GM12873 (cell line): Measurements from ENCODE around the gene SHMT2.

Source experiments
- TF ChIP-seq, protein P1 (sequence below): IDR thresholded peaks from 2 replicates; pipeline ENCODE4 v1.5.1; 2012; ENCODE audit warnings: low read depth, mild to moderate bottlenecking, moderate library complexity, low read length, control low read depth; ENCODE audit not compliant: insufficient read depth; ENCODE audit errors: missing control alignments

The SHMT2 gene

DNA sequence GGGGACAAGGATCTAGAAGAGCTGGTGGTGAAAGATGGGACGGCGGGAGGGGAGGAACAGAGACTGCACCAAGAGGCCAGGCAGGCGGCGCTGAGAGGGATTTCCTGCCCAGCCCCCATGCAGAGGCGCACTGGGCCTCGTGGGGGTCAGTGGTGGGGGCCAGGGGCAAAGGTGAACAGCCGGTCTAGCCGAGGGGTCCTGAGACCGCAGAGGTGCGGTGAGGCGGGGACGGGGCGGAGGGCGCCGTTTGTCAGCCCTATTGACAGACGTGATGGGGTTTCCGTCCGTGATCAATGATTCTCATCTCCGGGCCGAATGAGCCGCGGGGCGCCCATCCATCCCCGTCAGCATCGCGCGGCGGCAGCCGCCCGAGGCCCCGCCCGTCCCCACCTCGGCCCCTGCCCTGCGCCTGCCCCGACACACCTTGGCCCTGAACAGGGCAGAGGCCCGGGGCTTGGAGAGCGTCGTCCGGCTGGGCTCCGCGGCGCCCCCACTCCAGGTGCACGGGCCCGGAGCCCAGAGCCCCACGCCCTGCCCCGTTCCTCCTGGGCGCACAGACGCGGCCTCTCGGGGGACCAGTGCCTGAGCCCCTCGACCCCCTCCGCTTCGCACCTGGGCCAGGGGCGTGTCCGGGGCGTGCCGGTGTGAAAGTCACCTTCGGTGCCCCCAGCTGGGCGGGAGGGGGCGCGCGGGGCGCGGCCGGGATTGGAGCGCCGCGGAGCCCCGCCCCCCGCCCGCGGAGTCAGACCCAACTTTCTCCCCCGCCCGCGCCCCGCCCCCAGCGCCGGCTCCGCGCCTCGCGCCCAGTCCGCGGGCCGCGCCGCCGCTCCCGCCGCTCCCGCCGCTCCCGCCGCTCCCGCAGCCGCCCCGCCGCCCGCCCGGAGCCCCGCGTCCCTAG, 13.2 kb upstream of the SHMT2 start, which contains the start of gene NXPH4:
Gene NXPH4 (plus strand): TSS at position 781 of the 898 bp plus-strand sequence. CDS start 176 bp downstream, outside the sequence.
- TF ChIP-seq, protein P1, sequence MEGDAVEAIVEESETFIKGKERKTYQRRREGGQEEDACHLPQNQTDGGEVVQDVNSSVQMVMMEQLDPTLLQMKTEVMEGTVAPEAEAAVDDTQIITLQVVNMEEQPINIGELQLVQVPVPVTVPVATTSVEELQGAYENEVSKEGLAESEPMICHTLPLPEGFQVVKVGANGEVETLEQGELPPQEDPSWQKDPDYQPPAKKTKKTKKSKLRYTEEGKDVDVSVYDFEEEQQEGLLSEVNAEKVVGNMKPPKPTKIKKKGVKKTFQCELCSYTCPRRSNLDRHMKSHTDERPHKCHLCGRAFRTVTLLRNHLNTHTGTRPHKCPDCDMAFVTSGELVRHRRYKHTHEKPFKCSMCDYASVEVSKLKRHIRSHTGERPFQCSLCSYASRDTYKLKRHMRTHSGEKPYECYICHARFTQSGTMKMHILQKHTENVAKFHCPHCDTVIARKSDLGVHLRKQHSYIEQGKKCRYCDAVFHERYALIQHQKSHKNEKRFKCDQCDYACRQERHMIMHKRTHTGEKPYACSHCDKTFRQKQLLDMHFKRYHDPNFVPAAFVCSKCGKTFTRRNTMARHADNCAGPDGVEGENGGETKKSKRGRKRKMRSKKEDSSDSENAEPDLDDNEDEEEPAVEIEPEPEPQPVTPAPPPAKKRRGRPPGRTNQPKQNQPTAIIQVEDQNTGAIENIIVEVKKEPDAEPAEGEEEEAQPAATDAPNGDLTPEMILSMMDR, result no peak

DNA sequence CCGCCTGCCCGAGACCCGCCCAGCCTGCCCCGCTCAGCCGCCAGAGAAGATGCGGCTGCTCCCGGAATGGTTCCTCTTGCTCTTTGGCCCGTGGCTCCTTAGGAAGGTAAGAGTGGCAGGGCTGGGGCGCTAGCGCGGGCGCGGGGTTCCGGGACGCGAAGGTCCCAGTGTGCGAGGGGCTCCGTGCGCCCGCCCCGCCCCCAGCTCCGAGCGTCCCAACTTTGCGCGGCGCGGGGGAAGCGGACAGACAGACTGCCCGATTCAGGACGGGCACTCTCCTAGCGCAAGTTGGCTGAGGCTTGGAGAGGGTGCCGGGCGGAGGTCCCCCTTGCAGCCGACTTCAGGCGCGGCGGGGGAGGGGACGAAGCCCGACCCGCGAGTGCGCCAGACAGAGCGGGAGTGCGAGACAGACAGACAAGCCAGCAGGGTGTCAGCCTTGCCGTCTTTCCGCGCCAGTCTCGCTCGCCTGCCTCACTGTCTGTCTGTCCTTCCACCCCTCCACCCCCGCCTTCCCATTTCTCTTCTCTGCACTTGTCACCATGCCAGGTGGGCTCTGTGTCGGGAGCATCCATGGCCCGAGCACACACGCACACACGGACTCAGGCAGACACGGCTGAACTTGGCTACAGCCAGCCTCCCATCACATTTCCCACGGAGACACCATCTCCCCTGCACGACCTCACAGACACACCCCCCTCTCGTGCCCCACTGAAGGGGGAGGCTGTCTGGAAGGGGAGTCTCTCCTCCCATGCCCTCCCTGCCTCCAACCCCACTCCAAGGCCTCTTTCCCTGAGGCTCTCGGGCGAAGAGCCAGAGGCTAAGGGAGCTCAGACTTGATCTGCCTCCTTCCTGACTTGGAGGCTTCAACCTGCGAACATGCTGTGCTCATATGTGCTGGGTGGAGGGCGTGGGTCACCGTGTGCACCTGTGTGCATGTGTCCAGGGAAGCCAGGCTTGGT, 12.3 kb upstream of the SHMT2 start:
- TF ChIP-seq, protein P1, result no peak

DNA sequence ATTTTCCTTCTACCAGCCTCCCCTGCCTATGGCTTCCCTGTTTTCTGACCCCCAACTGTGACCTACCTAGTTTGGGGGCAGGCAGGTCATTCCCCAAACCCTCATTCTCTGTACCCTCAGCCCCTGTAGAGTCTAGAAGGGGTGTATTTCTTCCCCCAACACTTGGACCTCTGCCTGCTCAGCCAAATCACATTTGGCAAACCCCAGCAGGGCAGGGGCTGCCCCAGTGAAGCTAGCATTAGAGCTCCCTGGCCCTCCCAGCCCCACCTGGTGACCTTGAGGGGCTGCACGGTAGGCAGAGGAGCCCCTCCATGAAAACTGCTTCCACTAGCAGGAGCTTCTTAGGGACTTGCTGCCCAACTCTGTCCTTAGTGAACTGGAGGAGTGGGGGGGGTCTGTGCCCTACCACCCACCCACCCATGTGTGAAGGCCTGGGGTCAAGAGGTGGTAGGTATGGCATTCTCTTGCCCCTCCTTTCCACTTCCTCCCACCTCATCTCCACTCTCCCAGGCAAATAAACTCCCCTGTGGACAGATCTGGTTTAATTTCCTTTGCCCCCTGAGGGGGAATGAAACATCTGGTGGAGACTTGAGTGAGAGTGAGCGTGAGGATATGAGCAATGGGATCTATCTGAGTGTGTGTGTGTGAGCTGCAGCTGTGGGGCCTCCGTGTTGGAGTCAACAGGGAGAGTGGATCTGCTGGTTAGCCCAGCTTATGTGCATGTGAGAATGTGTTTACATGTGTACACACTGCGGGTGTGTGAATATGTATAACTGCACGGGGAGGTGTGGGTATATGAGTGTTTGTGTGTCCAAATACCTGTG, 11.3 kb upstream of the SHMT2 start:
- TF ChIP-seq, protein P1, result no peak

DNA sequence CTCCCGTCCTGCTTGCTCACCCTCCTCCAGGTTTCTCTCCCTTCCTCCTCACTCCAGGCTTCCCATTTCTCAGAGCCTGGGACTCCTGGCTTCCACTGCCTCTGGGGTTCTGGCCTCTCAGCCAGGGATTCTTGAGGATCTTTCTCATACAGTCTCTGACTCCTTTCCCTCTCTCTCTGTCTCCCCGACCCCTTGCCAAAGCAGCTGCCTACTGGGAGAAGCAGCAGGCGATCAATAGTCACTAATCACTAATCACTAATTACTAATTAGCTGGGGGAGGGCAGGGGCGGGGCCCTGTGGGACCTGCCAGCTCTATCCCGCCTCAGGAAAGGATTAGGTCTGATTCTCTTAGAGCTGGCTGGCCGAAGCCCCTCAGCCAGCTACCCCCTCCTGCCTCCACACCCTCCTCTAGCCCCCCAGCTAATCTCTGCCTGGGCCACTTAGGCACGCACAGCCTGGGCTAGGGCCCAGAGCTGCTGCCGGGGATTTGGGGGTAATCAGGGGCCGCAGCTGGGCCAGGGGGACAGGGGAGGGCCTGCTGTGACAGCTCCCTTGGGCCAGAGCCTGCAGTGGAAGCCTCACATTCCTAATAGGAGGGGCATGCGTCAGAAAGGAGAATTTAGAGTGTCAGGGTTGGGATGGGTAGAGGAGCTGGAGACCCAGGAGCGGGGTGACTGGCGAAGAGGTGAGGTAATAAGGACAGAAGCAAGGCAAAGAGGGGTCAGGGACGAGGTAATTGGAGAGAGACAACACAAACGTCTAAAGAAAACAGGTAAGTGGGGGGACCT, 10.1 kb upstream of the SHMT2 start:
- TF ChIP-seq, protein P1, result no peak

DNA sequence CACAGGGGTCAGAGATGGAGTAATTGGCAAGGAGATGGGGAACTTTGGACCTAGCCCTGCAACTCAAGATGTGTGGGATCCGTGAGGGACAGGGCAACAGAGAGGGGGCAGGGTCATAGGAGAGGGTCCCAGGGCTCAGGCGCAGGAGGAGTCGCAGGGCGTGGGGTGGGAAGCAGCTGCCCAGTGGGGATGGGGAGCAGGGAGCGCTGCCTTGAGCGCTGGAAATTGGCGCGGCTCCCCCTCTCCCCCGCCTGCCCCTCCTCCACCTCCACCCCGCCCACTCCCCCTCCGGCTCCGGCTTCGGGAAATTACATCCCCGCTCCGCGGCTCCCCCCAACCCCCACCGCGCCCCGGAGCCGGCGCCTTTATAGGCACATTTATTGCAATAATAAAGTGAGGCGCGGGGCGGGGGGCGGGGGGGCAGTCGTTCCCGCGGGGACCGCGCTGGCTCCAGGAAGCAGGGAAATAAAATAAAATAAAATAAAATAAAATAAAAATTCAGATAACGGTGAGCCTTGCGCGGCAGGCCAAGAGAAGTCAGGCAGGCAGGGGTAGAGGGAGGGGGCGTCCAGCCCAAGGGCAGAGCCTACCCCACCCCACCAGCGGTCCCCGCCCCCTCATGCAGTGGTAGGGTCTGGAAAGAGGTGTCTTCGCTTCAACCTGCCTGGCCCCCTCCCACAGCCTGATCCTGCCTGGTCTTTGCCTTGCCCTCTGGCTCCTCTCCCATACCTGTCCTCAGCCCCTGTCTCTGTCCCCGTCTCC, 9.3 kb upstream of the SHMT2 start:
- TF ChIP-seq, protein P1, result no peak

DNA sequence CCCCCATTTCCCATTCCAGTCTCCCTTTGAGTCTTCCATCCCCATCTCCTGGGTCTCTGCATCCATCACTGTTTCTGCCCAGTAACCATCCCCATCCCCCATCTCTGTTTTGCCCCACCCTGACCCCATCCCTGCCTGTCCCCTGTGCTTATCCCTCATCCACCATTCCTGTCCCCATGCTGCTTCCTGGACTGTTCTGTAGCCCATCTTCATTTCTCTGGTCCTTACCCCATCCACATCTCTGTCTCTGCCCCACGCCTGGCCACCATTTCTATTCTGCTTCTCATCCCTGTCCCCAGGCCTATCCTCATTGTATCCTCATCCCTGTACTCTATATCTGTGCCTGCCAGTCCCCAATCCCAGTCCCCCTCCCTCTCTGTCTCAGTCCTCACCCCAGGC, 8.7 kb upstream of the SHMT2 start:
- TF ChIP-seq, protein P1, result no peak
